ENCODE results near the gene HOXC5. TPM values are rescaled to one million over a fixed set of nuclear protein-coding genes. Genes with fewer than 3 reads are reported as not detected.

HOXC5 gene
- total RNA-seq, 1 donor from 2014 or later: 2.7 TPM

- no peak for DNase-seq (ENCODE audit: low spot score, unreplicated experiment)
- H3K9me3 Mint-ChIP-seq (ENCODE audit: low read depth): no peaks in the 10 kb centered on the region
- TF ChIP-seq, protein P1, sequence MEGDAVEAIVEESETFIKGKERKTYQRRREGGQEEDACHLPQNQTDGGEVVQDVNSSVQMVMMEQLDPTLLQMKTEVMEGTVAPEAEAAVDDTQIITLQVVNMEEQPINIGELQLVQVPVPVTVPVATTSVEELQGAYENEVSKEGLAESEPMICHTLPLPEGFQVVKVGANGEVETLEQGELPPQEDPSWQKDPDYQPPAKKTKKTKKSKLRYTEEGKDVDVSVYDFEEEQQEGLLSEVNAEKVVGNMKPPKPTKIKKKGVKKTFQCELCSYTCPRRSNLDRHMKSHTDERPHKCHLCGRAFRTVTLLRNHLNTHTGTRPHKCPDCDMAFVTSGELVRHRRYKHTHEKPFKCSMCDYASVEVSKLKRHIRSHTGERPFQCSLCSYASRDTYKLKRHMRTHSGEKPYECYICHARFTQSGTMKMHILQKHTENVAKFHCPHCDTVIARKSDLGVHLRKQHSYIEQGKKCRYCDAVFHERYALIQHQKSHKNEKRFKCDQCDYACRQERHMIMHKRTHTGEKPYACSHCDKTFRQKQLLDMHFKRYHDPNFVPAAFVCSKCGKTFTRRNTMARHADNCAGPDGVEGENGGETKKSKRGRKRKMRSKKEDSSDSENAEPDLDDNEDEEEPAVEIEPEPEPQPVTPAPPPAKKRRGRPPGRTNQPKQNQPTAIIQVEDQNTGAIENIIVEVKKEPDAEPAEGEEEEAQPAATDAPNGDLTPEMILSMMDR (IDR thresholded peaks at IDR 0.05; ENCODE audit: unreplicated experiment): no peak
- peaks cover 6% of the 10 kb centered on the region for H3K4me1 Mint-ChIP-seq (ENCODE audit: low read depth)
- H3K27ac Mint-ChIP-seq: no peak overlapping the region
- H3K4me3 Mint-ChIP-seq (ENCODE audit: low read depth): no peak overlapping the region
- H3K27me3 Mint-ChIP-seq: peaks cover 92% of the 10 kb centered on the region
- H3K36me3 Mint-ChIP-seq (ENCODE audit: insufficient read depth): no peaks in the 10 kb centered on the region
Observed at GRCh38 chr12:54014377-54015017, 18.4 kb upstream of the HOXC5 start.

DNA sequence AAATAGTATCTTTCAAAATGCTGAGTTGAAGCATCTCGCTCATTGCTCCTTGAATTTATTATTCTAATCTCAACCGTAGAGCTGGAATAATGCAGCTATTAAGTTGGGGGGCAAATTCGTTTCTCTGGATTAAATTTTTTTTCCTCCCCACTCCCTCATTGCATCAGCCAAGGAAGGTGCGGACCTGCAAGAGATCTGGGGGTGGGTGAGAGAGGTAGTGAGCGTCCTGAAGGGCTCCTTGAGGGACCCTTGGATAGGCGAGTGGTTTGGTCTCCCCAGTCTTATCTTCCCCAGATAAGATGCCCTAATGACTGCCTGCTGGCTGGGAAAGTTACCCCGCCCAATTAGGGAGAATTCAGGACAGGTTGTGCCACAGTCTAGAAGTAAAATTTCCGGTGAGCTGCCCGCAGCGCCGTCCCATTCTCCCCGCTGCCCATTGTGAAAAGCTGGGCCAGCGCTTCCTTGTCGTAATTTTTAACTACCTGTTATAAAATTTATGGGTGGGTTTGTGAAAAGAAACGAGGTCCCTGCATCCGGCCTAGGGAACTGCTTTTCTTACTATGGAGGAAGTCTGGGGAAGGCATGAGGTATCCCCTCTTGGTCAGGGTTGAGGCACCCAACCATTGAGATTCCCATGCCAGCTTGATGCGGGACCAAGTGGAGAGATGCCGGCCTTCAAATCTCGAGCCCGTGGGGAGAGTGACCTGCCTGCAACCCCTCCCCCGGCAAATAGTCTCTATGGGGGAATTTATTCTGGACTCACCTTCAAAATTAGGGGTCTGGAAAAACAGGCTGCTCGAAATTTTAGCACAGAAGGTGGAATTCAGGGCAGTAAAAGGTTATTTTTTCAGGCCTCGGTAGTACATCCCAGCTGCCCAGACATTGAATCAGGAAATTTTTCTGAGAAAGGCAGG is 17.6 kb upstream of the HOXC5 start:
- Mint-ChIP-seq H3K4me3 (ENCODE audit: low read depth) (no peak overlapping the region), H3K36me3 (ENCODE audit: insufficient read depth) (no peaks in the 10 kb centered on the region), H3K9me3 (ENCODE audit: low read depth) (no peaks in the 10 kb centered on the region), H3K27me3 (peaks cover 92% of the 10 kb centered on the region), H3K27ac (no peak overlapping the region), H3K4me1 (ENCODE audit: low read depth) (peaks cover 6% of the 10 kb centered on the region)
- TF ChIP-seq, protein P1 (IDR thresholded peaks at IDR 0.05; ENCODE audit: unreplicated experiment): no peak
- no peak for DNase-seq (ENCODE audit: low spot score, unreplicated experiment)

DNA sequence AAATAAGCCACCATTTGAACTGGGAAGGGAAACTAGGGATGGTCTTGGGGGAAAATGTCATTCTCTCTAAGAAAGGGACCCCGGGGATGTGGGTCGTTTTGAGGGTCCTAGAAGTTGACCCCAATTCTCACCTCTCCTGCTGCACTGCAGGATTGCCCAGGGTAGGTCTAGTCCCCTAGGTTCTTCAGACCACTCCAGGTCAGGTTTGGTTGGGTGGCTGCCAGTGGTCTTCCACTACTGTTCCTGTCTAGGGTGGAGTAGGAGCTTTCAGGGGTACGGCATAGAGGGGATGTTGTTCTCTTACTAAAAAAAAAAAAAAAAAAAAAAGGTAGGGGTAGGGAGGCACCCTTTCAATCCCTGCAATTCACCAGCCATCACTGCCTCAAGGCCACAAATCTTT is 16.8 kb upstream of the HOXC5 start:
- Mint-ChIP-seq H3K36me3 (ENCODE audit: insufficient read depth) (no peaks in the 10 kb centered on the region), H3K27ac (no peak overlapping the region), H3K9me3 (ENCODE audit: low read depth) (no peaks in the 10 kb centered on the region), H3K4me3 (ENCODE audit: low read depth) (no peak overlapping the region), H3K4me1 (ENCODE audit: low read depth) (peaks cover 6% of the 10 kb centered on the region), H3K27me3 (peaks cover 92% of the 10 kb centered on the region)
- DNase-seq (ENCODE audit: low spot score, unreplicated experiment): no peak
- TF ChIP-seq, protein P1 (IDR thresholded peaks at IDR 0.05; ENCODE audit: unreplicated experiment): no peak

GRCh38 chr12:54016478-54016964 is 16.3 kb upstream of the HOXC5 start:
- Mint-ChIP-seq H3K27me3 (peaks cover 92% of the 10 kb centered on the region), H3K9me3 (ENCODE audit: low read depth) (no peaks in the 10 kb centered on the region), H3K4me1 (ENCODE audit: low read depth) (peaks cover 6% of the 10 kb centered on the region), H3K27ac (no peak overlapping the region), H3K36me3 (ENCODE audit: insufficient read depth) (no peaks in the 10 kb centered on the region), H3K4me3 (ENCODE audit: low read depth) (no peak overlapping the region)
- TF ChIP-seq, protein P1 (IDR thresholded peaks at IDR 0.05; ENCODE audit: unreplicated experiment): no peak
- no peak for DNase-seq (ENCODE audit: low spot score, unreplicated experiment)

- H3K36me3 Mint-ChIP-seq (ENCODE audit: insufficient read depth): no peaks in the 10 kb centered on the region
- peak overlapping the region; percentile 16 for H3K27ac Mint-ChIP-seq
- no peaks in the 10 kb centered on the region for H3K9me3 Mint-ChIP-seq (ENCODE audit: low read depth)
- DNase-seq (ENCODE audit: low spot score, unreplicated experiment): no peak
- peak overlapping the region; percentile 38 for H3K4me3 Mint-ChIP-seq (ENCODE audit: low read depth)
- peaks cover 92% of the 10 kb centered on the region for H3K27me3 Mint-ChIP-seq
- H3K4me1 Mint-ChIP-seq (ENCODE audit: low read depth): peaks cover 6% of the 10 kb centered on the region
- TF ChIP-seq, protein P1 (IDR thresholded peaks at IDR 0.05; ENCODE audit: unreplicated experiment): no peak
Observed at GRCh38 chr12:54017027-54017788, 15.6 kb upstream of the HOXC5 start.
